Neuronal stem cell (in vitro differentiated cells): ENCODE results near the gene RALGAPA2.

ENCODE experiments used
- DNase-seq: peaks from one replicate; pipeline ENCODE4 v3.0.0-alpha.2; 2013; ENCODE audit warnings: low spot score
- H2AFZ ChIP-seq: one replicate; pipeline ENCODE4 v1.6.1; 2013; ENCODE audit warnings: mild to moderate bottlenecking, low read length, inconsistent platforms
- H2AK5ac ChIP-seq: 2 replicates; pipeline ENCODE4 v1.6.1; 2013; ENCODE audit warnings: low read depth, mild to moderate bottlenecking, inconsistent platforms, low read length, moderate library complexity, mixed read lengths
- H2BK120ac ChIP-seq: 2 replicates; pipeline ENCODE4 v1.6.1; 2013; ENCODE audit warnings: low read depth, mild to moderate bottlenecking, inconsistent platforms, low read length, moderate library complexity, mixed read lengths
- H2BK12ac ChIP-seq: one replicate; pipeline ENCODE4 v1.6.1; 2013; ENCODE audit warnings: low read length, inconsistent platforms
- H2BK15ac ChIP-seq: 2 replicates; pipeline ENCODE4 v1.6.1; 2013; ENCODE audit warnings: mild to moderate bottlenecking, low read length, inconsistent platforms, mixed read lengths
- H2BK5ac ChIP-seq: one replicate; pipeline ENCODE4 v1.6.1; 2013; ENCODE audit warnings: inconsistent platforms, mild to moderate bottlenecking, low read length, moderate library complexity
- H3K14ac ChIP-seq: one replicate; pipeline ENCODE4 v1.6.1; 2013; ENCODE audit warnings: low read length, inconsistent platforms
- H3K18ac ChIP-seq: 2 replicates; pipeline ENCODE4 v1.6.1; 2013; ENCODE audit warnings: low read length, inconsistent platforms
- H3K23ac ChIP-seq: 2 replicates; pipeline ENCODE4 v1.6.1; 2013; ENCODE audit warnings: low read depth, mild to moderate bottlenecking, mixed read lengths, low read length, inconsistent platforms; ENCODE audit not compliant: poor library complexity
- H3K27ac ChIP-seq: replicated peaks from 3 replicates; pipeline ENCODE4 v1.5.1; 2013; ENCODE audit warnings: low read length, inconsistent platforms
- H3K27me3 ChIP-seq, 3 experiments: 2 replicates each; pipeline ENCODE4 v1.6.1; 2013; ENCODE audit warnings: low read length in 3 of 3, mild to moderate bottlenecking in 2 of 3, inconsistent platforms in 1 of 3, low read depth in 1 of 3, mixed read lengths in 1 of 3, moderate library complexity in 1 of 3; ENCODE audit not compliant: control insufficient read depth in 3 of 3, insufficient read depth in 3 of 3
- H3K36me3 ChIP-seq, 2 donors: replicated peaks in 1 of 2; 2 replicates each; pipeline ENCODE4 v1.6.1; 2013; ENCODE audit warnings: low read length in 2 of 2; ENCODE audit not compliant: control insufficient read depth in 2 of 2, insufficient read depth in 2 of 2
- H3K4ac ChIP-seq: 2 replicates; pipeline ENCODE4 v1.6.1; 2013; ENCODE audit warnings: inconsistent platforms, mild to moderate bottlenecking, low read length, moderate library complexity
- H3K4me1 ChIP-seq, 2 donors: 1 replicate in 1 of 2; 2 replicates in 1 of 2; pipeline ENCODE4 v1.6.1; 2013; ENCODE audit warnings: low read length in 2 of 2, low read depth in 1 of 2; ENCODE audit not compliant: control insufficient read depth in 2 of 2, insufficient read depth in 1 of 2
- H3K4me2 ChIP-seq: one replicate; pipeline ENCODE4 v1.6.1; 2013; ENCODE audit warnings: mild to moderate bottlenecking, low read length, inconsistent platforms; ENCODE audit not compliant: insufficient read depth, poor library complexity, severe bottlenecking
- H3K4me3 ChIP-seq, 2 donors: 2 replicates each; pipeline ENCODE4 v1.5.1; 2013; ENCODE audit warnings: low read length in 2 of 2, mild to moderate bottlenecking in 2 of 2, inconsistent platforms in 1 of 2, moderate library complexity in 1 of 2
- H3K79me1 ChIP-seq: one replicate; pipeline ENCODE4 v1.6.1; 2013; ENCODE audit warnings: low read depth, mild to moderate bottlenecking, inconsistent platforms, low read length, moderate library complexity
- H3K9ac ChIP-seq: one replicate; pipeline ENCODE4 v1.6.1; 2013; ENCODE audit warnings: mild to moderate bottlenecking, low read depth, low read length, inconsistent platforms; ENCODE audit not compliant: poor library complexity
- H3K9me3 ChIP-seq, 2 donors: replicated peaks in 1 of 2; 2 replicates each; pipeline versions ENCODE3 to v1.6.1; 2013; ENCODE audit warnings: low read length in 2 of 2, mild to moderate bottlenecking in 2 of 2, inconsistent platforms in 1 of 2, low read depth in 1 of 2, mixed read lengths in 1 of 2, moderate library complexity in 1 of 2; ENCODE audit not compliant: control insufficient read depth in 2 of 2, insufficient read depth in 1 of 2
- H4K8ac ChIP-seq: one replicate; pipeline ENCODE4 v1.6.1; 2013; ENCODE audit warnings: low read depth, mild to moderate bottlenecking, inconsistent platforms, low read length, moderate library complexity
- H4K91ac ChIP-seq: one replicate; pipeline ENCODE4 v1.6.1; 2013; ENCODE audit warnings: low read length, low read depth, mild to moderate bottlenecking, inconsistent platforms; ENCODE audit not compliant: poor library complexity
- WGBS, 2 donors: extraction: QIAGEN DNeasy Blood & Tissue Kit; methylation state at CpG; one replicate each; pipeline ENCODE4 v1.1.7; 2013; ENCODE audit warnings: missing lambda C conversion rate in 2 of 2, mixed read lengths in 1 of 2; ENCODE audit not compliant: insufficient read length in 2 of 2, insufficient replicate concordance in 1 of 2; ENCODE audit errors: extremely low coverage in 2 of 2; 5-methylcytosine and 5-hydroxymethylcytosine counted together

The RALGAPA2 gene

GRCh38 chr20:20428067-20428466 lies 284.4 kb downstream of the RALGAPA2 start:
- Histone ChIP-seq H2BK120ac (no peak overlapping the region), H3K18ac (no peak overlapping the region), H3K27ac (no peak overlapping the region), H3K27me3 (no peaks in the 10 kb centered on the region), H2AK5ac (no peak overlapping the region), H3K4me1 (no peaks in the 10 kb centered on the region), H3K36me3 (no peaks in the 10 kb centered on the region), H3K14ac (no peak overlapping the region), H2BK12ac (no peak overlapping the region), H3K9ac (no peak overlapping the region), H3K79me1 (no peaks in the 10 kb centered on the region), H2BK15ac (no peak overlapping the region), H2BK5ac (no peak overlapping the region), H3K4ac (no peak overlapping the region), H2AFZ (no peak overlapping the region), H4K91ac (no peak overlapping the region), H4K8ac (no peak overlapping the region), H3K4me2 (no peak overlapping the region), H3K23ac (no peak overlapping the region), H3K9me3 (no peaks in the 10 kb centered on the region), H3K4me3 (no peak overlapping the region)
- no CpG with 5 or more reads among the region's 3 CpGs for WGBS, 2 donors
- DNase-seq, result no peak

GRCh38 chr20:20427227-20427864 lies 285.1 kb downstream of the RALGAPA2 start:
- Histone ChIP-seq H3K9ac (no peak overlapping the region), H2BK15ac (no peak overlapping the region), H3K4me1 (peaks cover 0 to 2% of the 10 kb centered on the region in 2 donors), H4K91ac (no peak overlapping the region), H2AK5ac (no peak overlapping the region), H3K4me2 (no peak overlapping the region), H3K27me3 (no peaks in the 10 kb centered on the region), H2BK12ac (no peak overlapping the region), H3K18ac (no peak overlapping the region), H3K27ac (no peak overlapping the region), H2BK120ac (no peak overlapping the region), H3K9me3 (no peaks in the 10 kb centered on the region), H3K23ac (peak overlapping the region; percentile 4), H4K8ac (no peak overlapping the region), H3K4ac (no peak overlapping the region), H3K36me3 (no peaks in the 10 kb centered on the region), H3K14ac (peak overlapping the region; percentile 75), H2BK5ac (no peak overlapping the region), H2AFZ (no peak overlapping the region), H3K79me1 (no peaks in the 10 kb centered on the region), H3K4me3 (no peak overlapping the region)
- WGBS, 2 donors, result no CpG with 5 or more reads among the region's 11 CpGs
- DNase-seq, result no peak

- no CpG with 5 or more reads among the region's 4 CpGs for WGBS, 2 donors
- no peak overlapping the region for H3K27ac ChIP-seq
- no peak overlapping the region for H2BK5ac ChIP-seq
- H3K4ac ChIP-seq, result no peak overlapping the region
- H3K4me3 ChIP-seq, result no peak overlapping the region
- H3K23ac ChIP-seq, result no peak overlapping the region
- no peak overlapping the region for H3K4me2 ChIP-seq
- no peaks in the 10 kb centered on the region for H3K9me3 ChIP-seq
- H2BK15ac ChIP-seq, result no peak overlapping the region
- H4K91ac ChIP-seq, result no peak overlapping the region
- no peak overlapping the region for H2BK120ac ChIP-seq
- H3K18ac ChIP-seq, result no peak overlapping the region
- no peaks in the 10 kb centered on the region for H3K36me3 ChIP-seq
- H2BK12ac ChIP-seq, result no peak overlapping the region
- no peak overlapping the region for H3K9ac ChIP-seq
- no peak overlapping the region for H2AK5ac ChIP-seq
- no peak overlapping the region for H2AFZ ChIP-seq
- no peak for DNase-seq
- no peaks in the 10 kb centered on the region for H3K27me3 ChIP-seq
- no peak overlapping the region for H4K8ac ChIP-seq
- peaks cover 0 to 2% of the 10 kb centered on the region in 2 donors for H3K4me1 ChIP-seq
- H3K79me1 ChIP-seq, result no peaks in the 10 kb centered on the region
- H3K14ac ChIP-seq, result no peak overlapping the region
Observed at GRCh38 chr20:20426655-20426907, 285.9 kb downstream of the RALGAPA2 start.

GRCh38 chr20:20425823-20426654 lies 286.4 kb downstream of the RALGAPA2 start:
- no peak overlapping the region for H3K14ac ChIP-seq
- H3K27ac ChIP-seq, result no peak overlapping the region
- H2AFZ ChIP-seq, result no peak overlapping the region
- no peak overlapping the region for H3K4me3 ChIP-seq
- no CpG with 5 or more reads among the region's 5 CpGs for WGBS, 2 donors
- no peak overlapping the region for H2BK12ac ChIP-seq
- H2BK120ac ChIP-seq, result no peak overlapping the region
- H3K27me3 ChIP-seq, result no peaks in the 10 kb centered on the region
- H3K4ac ChIP-seq, result no peak overlapping the region
- DNase-seq, result no peak
- no peak overlapping the region for H2AK5ac ChIP-seq
- no peak overlapping the region for H2BK15ac ChIP-seq
- H4K8ac ChIP-seq, result no peak overlapping the region
- no peak overlapping the region for H3K23ac ChIP-seq
- H3K79me1 ChIP-seq, result no peaks in the 10 kb centered on the region
- H3K4me2 ChIP-seq, result no peak overlapping the region
- H3K4me1 ChIP-seq, result peaks cover 0 to 2% of the 10 kb centered on the region in 2 donors
- no peak overlapping the region for H3K18ac ChIP-seq
- no peaks in the 10 kb centered on the region for H3K36me3 ChIP-seq
- H3K9ac ChIP-seq, result no peak overlapping the region
- no peaks in the 10 kb centered on the region for H3K9me3 ChIP-seq
- no peak overlapping the region for H4K91ac ChIP-seq
- no peak overlapping the region for H2BK5ac ChIP-seq
